SU-DHL-6 (cell line): ENCODE measurements around the gene KRTAP10-10.

Source experiments
- EZH2phosphoT487 ChIP-seq: fragments of 200-600 bp; sonication (generic), shearing (Covaris generic); conservative IDR thresholded peaks from 2 replicates; pipeline ENCODE4 v1.6.1; 2018; ENCODE audit warnings: mild to moderate bottlenecking, antibody characterized with exemption, low read length, moderate library complexity, mixed read lengths
- TF ChIP-seq, protein P1 (sequence below): fragments of 200-600 bp; sonication (generic); IDR thresholded peaks from one replicate; pipeline ENCODE4 v1.5.1; 2017; ENCODE audit warnings: antibody characterized with exemption, mild to moderate bottlenecking, low read length, moderate library complexity; ENCODE audit not compliant: insufficient read depth, poor library complexity, severe bottlenecking

DNA sequence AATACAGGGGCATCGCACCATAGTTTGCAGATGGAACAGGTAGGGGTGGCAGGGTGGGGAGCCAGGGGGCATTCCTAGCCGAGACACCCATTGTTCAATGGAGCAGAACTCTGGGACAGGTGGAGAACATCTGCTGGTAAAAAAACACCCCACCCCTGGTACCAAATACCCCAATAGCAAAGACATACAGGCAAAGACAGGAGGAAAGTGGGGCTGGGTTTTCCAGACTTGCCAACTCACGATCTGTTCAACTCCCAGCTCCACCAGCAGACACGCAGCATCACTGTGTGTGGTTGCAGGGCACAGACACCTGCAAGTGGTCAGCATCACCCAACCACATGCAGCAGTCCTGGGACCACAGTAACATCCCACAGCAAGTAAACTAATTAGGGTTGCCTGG is 25.6 kb upstream of the KRTAP10-10 start:
- TF ChIP-seq, protein P1, sequence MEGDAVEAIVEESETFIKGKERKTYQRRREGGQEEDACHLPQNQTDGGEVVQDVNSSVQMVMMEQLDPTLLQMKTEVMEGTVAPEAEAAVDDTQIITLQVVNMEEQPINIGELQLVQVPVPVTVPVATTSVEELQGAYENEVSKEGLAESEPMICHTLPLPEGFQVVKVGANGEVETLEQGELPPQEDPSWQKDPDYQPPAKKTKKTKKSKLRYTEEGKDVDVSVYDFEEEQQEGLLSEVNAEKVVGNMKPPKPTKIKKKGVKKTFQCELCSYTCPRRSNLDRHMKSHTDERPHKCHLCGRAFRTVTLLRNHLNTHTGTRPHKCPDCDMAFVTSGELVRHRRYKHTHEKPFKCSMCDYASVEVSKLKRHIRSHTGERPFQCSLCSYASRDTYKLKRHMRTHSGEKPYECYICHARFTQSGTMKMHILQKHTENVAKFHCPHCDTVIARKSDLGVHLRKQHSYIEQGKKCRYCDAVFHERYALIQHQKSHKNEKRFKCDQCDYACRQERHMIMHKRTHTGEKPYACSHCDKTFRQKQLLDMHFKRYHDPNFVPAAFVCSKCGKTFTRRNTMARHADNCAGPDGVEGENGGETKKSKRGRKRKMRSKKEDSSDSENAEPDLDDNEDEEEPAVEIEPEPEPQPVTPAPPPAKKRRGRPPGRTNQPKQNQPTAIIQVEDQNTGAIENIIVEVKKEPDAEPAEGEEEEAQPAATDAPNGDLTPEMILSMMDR: no peak
- TF ChIP-seq EZH2phosphoT487: no peak
